Erythroblast (primary cell): Measurements from ENCODE around the gene TMPRSS2.

Source experiments
- GATA1 ChIP-seq: IDR thresholded peaks from 2 replicates; pipeline ENCODE4 v1.6.1; 2011; ENCODE audit warnings: low read depth, mild to moderate bottlenecking, control low read depth, low read length, moderate library complexity
- POLR2A ChIP-seq: IDR thresholded peaks from 2 replicates; pipeline ENCODE4 v1.6.1; 2011; ENCODE audit warnings: mild to moderate bottlenecking, low read length

- TF ChIP-seq POLR2A: no peak
- no peak for TF ChIP-seq GATA1
Measured at GRCh38 chr21:41555057-41555456, 47.1 kb upstream of the TMPRSS2 start.
